ENCODE data around the gene SNX11. TPM values are rescaled to one million over a fixed set of nuclear protein-coding genes. Genes with fewer than 3 reads are reported as not detected.

SNX11 gene
- total RNA-seq, 1 experiment from 2014 or later = 40.7 TPM

- Histone ChIP-seq H3K9me3 (no peaks in the 10 kb centered on the region), H3K4me3 (ENCODE audit: low read depth, low read length) (peak overlapping the region; percentile 83), H3K27me3 (replicated peaks; ENCODE audit: control insufficient read depth, insufficient read depth, low read length) (no peaks in the 10 kb centered on the region), H3K4me1 (peaks cover 8% of the 10 kb centered on the region), H3K36me3 (ENCODE audit: control insufficient read depth, insufficient read depth, low read length) (no peaks in the 10 kb centered on the region)
- Mint-ChIP-seq H3K36me3 (ENCODE audit: insufficient read depth, unreplicated experiment) (peaks cover 17% of the 10 kb centered on the region), H3K4me1 (ENCODE audit: low read depth, unreplicated experiment) (peaks cover 7% of the 10 kb centered on the region), H3K9me3 (ENCODE audit: unreplicated experiment) (no peaks in the 10 kb centered on the region), H3K4me3 (ENCODE audit: unreplicated experiment) (peak overlapping the region; percentile 93), H3K27me3 (ENCODE audit: insufficient read depth, unreplicated experiment) (no peaks in the 10 kb centered on the region), H3K27ac (ENCODE audit: unreplicated experiment) (peak overlapping the region; percentile 79)
- no peak for TF ChIP-seq CTCF (IDR thresholded peaks at IDR 0.05; ENCODE audit: insufficient read depth in 1 of 2, low read depth in 1 of 2, low read length in 1 of 2, severe bottlenecking in 1 of 2, unreplicated experiment in 1 of 2)
- CTCF ChIA-PET = interaction anchor here (1.1 to 2.3 kb wide), 2 partner anchors 25 to 77 kb away, joined by 4 to 17 read pairs; no protein-coding TSS in a partner anchor
- POLR2A ChIA-PET = interaction anchor here (3.2 kb wide), 1 partner anchor 54 kb away, joined by 42 read pairs; the partner anchor contains the start of gene NFE2L1
- intact Hi-C loops (cut with micrococcal nuclease; ENCODE audit: unreplicated experiment) = loop anchor here (10.0 kb wide), 1 partner anchor 267 kb away; the partner anchor contains the start of genes LRRC46 and MRPL10
- no TSS peak for BruUV-seq (replicated peaks)
- DNase-seq = no peak
Measured at GRCh38 chr17:48102043-48102750, 5.4 kb upstream of the SNX11 start.

GRCh38 chr17:48102798-48103715, 4.5 kb upstream of the SNX11 start:
- peaks cover 25% of the 10 kb centered on the region for H3K36me3 Mint-ChIP-seq (ENCODE audit: insufficient read depth, unreplicated experiment)
- no peak for TF ChIP-seq CTCF (IDR thresholded peaks at IDR 0.05; ENCODE audit: insufficient read depth in 1 of 2, low read depth in 1 of 2, low read length in 1 of 2, severe bottlenecking in 1 of 2, unreplicated experiment in 1 of 2)
- intact Hi-C loops (cut with micrococcal nuclease; ENCODE audit: unreplicated experiment) = loop anchor here (10.0 kb wide), 1 partner anchor 268 kb away; the partner anchor contains the start of genes LRRC46 and MRPL10
- H3K4me3 Mint-ChIP-seq (ENCODE audit: unreplicated experiment) = peak overlapping the region; percentile 93
- H3K9me3 ChIP-seq = no peaks in the 10 kb centered on the region
- H3K4me1 ChIP-seq = peaks cover 8% of the 10 kb centered on the region
- no peaks in the 10 kb centered on the region for H3K36me3 ChIP-seq (ENCODE audit: control insufficient read depth, insufficient read depth, low read length)
- H3K27me3 Mint-ChIP-seq (ENCODE audit: insufficient read depth, unreplicated experiment) = no peaks in the 10 kb centered on the region
- ChIA-PET CTCF (interaction anchor here (0.7 to 1.1 kb wide), 3 partner anchors 26 to 132 kb away, joined by 3 to 4 read pairs (median 3); no protein-coding TSS in a partner anchor), POLR2A (interaction anchor here (0.7 kb wide), 1 partner anchor 88 kb away, joined by 3 read pairs; no protein-coding TSS in a partner anchor)
- peak overlapping the region; percentile 79 for H3K27ac Mint-ChIP-seq (ENCODE audit: unreplicated experiment)
- H3K4me1 Mint-ChIP-seq (ENCODE audit: low read depth, unreplicated experiment) = peaks cover 7% of the 10 kb centered on the region
- no peaks in the 10 kb centered on the region for H3K27me3 ChIP-seq (replicated peaks; ENCODE audit: control insufficient read depth, insufficient read depth, low read length)
- DNase-seq = peak in 1 of 2 experiments; percentile 60
- no peak overlapping the region for H3K4me3 ChIP-seq (ENCODE audit: low read depth, low read length)
- H3K9me3 Mint-ChIP-seq (ENCODE audit: unreplicated experiment) = no peaks in the 10 kb centered on the region
- no TSS peak for BruUV-seq (replicated peaks)

- Mint-ChIP-seq H3K36me3 (ENCODE audit: insufficient read depth, unreplicated experiment) (peaks cover 25% of the 10 kb centered on the region), H3K4me3 (ENCODE audit: unreplicated experiment) (no peak overlapping the region), H3K27me3 (ENCODE audit: insufficient read depth, unreplicated experiment) (no peaks in the 10 kb centered on the region), H3K9me3 (ENCODE audit: unreplicated experiment) (no peaks in the 10 kb centered on the region), H3K4me1 (ENCODE audit: low read depth, unreplicated experiment) (peaks cover 14% of the 10 kb centered on the region), H3K27ac (ENCODE audit: unreplicated experiment) (no peak overlapping the region)
- intact Hi-C loops (cut with micrococcal nuclease; ENCODE audit: unreplicated experiment) = loop anchor here (10.0 kb wide), 1 partner anchor 270 kb away; the partner anchor contains the start of genes LRRC46 and MRPL10
- Histone ChIP-seq H3K27me3 (replicated peaks; ENCODE audit: control insufficient read depth, insufficient read depth, low read length) (no peaks in the 10 kb centered on the region), H3K9me3 (no peaks in the 10 kb centered on the region), H3K4me1 (peaks cover 10% of the 10 kb centered on the region), H3K4me3 (ENCODE audit: low read depth, low read length) (no peak overlapping the region), H3K36me3 (ENCODE audit: control insufficient read depth, insufficient read depth, low read length) (no peaks in the 10 kb centered on the region)
- POLR2A ChIA-PET = no interaction called here
- DNase-seq = no peak
- BruUV-seq (replicated peaks) = no TSS peak
- CTCF ChIA-PET = no interaction called here
- no peak for TF ChIP-seq CTCF (IDR thresholded peaks at IDR 0.05; ENCODE audit: insufficient read depth in 1 of 2, low read depth in 1 of 2, low read length in 1 of 2, severe bottlenecking in 1 of 2, unreplicated experiment in 1 of 2)
Measured at GRCh38 chr17:48104440-48104839, 3.1 kb upstream of the SNX11 start.
